ENCODE data around the gene CABP5.
"Not testable (repeated sequence)": the region's sequence is repeated elsewhere in the genome, so short reads cannot be mapped to it uniquely, and the experiment has no call there.

Gene CABP5

DNA sequence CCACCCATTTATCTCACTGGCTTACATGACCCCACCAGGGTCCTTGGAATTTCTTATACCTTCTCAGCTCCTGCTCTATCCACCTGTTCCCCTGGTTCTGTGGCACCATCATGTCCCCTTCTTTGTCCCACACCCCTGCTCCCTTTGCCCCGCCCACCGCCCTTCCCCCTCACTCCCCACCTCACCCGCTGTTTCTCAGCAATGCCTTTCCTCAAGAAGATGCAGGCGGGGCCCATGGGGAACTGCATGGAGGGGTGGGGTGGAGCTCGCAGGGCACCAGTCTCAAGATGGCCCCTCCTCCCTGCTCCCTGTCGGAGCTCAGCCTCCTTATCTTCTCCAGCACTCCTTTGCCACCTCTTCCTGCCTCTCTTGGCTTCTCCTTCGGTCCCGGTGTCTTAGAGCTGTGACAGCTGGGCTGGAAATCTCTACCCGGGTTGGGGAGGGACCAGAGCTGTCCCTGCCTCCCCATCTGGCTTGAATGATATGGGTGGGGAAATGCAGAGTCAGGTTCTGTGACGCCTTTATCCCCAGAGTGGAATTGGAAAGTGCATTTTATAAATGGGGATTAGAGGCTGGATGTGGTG, at the start of gene CABP5:
Gene CABP5 (minus strand): TSS at position 405 of the 584 bp plus-strand sequence. CDS start 157 bp downstream, at position 248.
- DNase-seq, result no peak

DNA sequence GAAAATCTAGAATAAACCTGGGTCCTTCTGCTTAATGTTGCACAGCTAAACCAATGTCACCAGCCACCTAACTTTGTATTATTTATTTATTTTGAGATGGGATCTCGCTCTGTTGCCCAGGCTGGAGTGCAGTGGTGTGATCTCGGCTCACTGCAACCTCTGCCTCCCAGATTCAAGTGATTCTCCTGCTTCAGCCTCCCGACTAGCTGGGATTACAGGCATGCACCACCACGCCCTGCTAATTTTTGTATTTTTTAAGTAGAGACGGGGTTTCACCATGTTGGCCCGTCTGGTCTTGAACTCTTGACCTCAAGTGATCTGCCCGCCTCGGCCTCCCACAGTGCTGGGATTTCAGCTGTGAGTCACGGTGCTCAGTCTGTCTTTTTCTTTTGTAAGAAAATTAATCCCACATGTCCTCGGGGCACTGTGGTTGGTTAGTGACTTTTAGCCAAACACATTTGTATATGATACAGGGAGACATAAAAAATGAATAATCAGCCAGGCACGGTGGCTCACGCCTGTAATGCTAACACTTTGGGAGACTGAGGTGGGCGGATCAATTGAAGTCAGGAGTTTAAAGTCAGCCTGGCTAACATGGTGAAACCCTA, 47.3 kb upstream of the CABP5 start:
- DNase-seq, result not testable (repeated sequence)

DNA sequence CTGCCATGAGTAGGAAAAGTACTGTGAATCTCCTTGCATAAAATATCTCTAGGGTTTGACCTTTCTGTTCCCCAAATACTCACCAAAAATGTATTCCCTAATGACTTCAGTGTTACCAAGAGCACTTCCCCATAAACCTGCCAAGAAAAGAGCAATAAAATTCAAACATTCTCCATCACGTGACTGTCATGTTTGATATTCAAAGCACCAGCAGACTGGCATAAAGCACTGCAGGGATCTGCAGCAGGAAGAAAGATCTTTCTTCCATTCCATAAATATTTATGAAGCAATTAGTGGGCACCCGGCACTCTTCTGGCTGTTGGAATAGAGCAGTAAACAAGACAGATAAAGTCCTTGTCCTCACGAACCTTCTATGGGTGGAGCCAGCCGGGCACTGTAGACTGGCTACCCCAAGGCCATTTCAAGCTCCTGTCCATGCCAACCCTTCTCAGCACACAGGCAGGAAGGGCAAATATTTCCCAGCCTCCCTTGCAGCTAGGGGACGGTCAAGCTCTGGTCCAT, 46.5 kb upstream of the CABP5 start:
- DNase-seq, result no peak

GRCh38 chr19:48088991-48089390, 45.1 kb upstream of the CABP5 start:
- not testable (repeated sequence) for DNase-seq

- DNase-seq, result no peak
Observed at GRCh38 chr19:48085904-48086864, 42.3 kb upstream of the CABP5 start.

- DNase-seq, result no peak
Observed at GRCh38 chr19:48085076-48085475, 41.2 kb upstream of the CABP5 start.

- no peak for DNase-seq
Observed at GRCh38 chr19:48081106-48081505, 37.2 kb upstream of the CABP5 start.

- not testable (repeated sequence) for DNase-seq
Observed at GRCh38 chr19:48070177-48070769, 26.4 kb upstream of the CABP5 start.

DNA sequence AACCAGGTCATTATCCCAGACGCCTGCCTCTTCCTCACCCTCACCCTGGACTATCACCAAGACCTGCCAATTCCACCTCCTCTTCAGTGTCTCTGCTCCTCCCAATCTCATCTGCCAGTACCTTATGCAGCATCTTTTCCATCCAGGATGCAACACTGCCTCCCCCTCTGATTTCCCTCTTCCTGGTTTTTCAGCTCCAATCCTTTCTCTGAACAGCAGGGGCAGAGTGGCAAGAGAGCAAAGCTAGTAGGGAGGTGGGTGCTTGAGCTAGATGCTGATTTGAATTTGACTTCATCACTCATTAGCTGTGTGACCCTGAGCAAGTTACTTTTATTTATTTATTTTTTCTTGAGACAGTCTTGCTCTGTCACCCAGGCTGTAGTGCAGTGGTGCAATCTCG, 25.6 kb upstream of the CABP5 start:
- no peak for DNase-seq

DNA sequence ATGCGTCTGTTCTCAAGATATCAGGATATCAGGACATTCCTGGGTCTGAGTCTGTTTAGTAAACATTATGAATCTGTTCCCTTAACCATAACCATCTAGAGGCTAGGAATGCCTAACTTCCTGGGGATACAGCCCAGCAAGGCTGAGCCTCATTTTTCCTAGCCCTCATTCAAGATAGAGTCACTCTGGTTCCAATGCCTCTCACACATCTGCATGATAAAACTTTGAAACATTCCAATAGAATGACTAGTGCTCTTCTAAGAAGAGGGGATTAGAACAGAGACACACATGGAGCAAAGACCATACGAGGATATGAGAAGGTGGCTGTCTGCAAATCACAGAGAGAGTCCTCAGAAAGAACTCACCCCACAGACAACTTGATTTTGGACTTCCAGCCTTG, 20.6 kb upstream of the CABP5 start:
- DNase-seq, result no peak

DNA sequence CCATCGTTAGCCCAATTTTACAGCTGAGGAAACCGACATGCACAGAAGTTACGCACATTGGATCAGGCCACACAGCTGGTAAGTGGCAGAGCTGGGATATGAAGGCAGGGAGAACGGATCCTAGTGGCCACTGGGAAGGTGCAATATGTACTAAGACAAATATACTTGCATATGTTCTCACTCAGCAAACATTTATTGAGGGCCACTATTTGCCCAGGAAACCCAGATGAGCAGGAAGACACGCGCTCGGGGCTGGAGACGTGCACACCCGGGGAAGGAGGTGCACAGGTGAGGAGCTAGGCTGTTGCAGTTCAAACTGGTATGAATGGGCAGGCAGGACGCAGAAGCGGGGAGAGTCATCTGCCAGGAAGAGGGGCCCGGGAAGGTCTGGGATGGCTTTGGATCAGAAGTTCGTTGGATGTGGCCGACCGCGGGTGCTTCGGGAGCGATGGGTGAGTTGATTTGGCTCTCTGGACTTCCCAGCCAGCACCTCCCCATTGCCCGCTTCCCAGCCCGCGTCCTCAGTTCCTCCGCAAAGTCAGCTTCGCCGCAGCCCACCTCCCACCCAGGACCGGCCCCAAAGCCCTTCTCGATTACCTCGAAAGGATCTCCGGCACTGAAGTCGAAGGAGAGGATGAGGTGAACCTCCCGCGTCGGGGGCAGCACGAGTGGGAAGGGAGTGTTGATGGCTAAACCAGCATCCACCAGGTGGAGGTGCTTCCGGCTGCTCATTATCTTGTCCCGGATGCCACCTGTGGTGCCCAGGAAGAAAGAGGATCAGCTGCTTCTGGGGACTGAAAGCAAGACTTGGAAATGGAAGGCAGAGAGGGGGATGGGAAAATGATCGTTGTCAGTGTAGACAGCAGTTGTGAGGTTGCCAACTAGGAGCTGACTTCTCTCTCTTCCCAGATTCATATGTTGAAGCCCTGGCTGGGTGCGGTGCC, 17.8 kb upstream of the CABP5 start:
- no peak for DNase-seq

- no peak for DNase-seq
Observed at GRCh38 chr19:48060381-48060780, 16.5 kb upstream of the CABP5 start.

- no peak for DNase-seq
Observed at GRCh38 chr19:48059331-48059730, 15.5 kb upstream of the CABP5 start.

GRCh38 chr19:48053856-48054255, 10.0 kb upstream of the CABP5 start:
- DNase-seq, result no peak

DNA sequence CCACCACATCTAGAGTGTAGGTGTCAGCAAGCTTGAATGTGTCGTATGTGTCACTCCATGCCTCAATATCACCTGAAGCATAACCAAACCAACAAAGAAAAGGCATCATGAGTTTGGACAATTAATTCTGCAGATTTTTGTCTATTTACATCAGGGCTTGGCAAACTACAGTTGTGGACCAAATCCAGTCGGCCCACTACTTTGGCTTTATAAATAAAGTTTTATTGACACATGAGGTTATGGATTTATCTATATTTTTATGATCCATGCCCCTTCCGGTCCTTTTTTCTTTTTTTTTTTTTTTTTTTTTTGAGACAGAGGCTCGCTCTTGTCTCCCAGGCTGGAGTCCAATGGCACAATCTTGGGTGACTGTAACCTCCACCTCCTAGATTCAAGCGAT, 9.2 kb upstream of the CABP5 start:
- no peak for DNase-seq

GRCh38 chr19:48051335-48052033, 7.6 kb upstream of the CABP5 start:
- DNase-seq, result no peak

- DNase-seq, result no peak
Observed at GRCh38 chr19:48044561-48044960, 682 bp upstream of the CABP5 start.

- DNase-seq, result no peak
Observed at GRCh38 chr19:48041877-48042580, 1.9 kb downstream of the CABP5 start.

GRCh38 chr19:48036765-48037164, 7.1 kb downstream of the CABP5 start:
- DNase-seq, result no peak

DNA sequence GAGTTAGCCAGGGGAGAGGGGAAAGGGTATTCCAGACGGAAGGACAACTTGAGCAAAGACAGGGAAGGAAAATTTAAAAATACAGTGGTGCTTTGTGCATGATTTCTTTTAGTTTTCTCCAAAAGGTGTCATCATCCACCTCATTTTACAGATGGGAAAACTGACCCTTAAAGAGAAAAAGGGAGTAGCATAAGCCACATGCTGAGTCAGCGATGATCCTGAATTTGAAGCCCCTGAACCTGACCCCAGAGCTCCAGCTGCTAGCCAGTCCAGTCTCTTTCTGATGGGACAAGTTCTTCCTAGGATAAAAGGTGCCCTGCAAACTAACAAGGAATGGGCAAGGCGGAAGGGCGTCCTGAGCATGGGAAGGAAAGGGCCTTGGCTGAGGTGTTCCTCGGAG, 10.3 kb downstream of the CABP5 start:
- no peak for DNase-seq

DNA sequence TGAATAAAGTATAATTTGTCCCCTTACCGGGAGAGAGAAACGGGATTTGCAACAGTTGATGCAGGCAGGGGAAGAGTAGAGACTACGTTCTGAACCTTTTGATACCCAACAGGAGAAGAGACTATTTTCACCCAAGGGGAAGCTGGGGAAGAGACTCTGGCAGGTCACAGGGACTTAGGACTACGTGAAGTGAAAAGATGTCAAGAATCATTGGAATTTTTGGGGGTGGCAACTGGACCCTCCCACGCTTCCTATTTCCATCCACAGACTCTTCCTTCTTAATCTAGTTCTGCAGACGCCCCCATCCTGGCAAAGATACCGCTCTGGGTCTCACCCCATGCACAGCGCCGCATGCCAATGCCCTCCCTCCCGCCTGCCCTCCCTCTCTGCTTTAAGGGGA, 13.8 kb downstream of the CABP5 start:
- no peak for DNase-seq

All from activated CD8-positive, alpha-beta memory T cell treated with anti-CD3 and anti-CD28 coated beads, Interleukin-2, amount 50 U/mL, for 4 hours (primary cell).